CD4-positive, alpha-beta T cell treated with Interleukin-6 for 4 hours (primary cell): ENCODE measurements around the gene PTPRN2.
"Not testable (repeated sequence)": the region's sequence is repeated elsewhere in the genome, so short reads cannot be mapped to it uniquely, and the experiment has no call there.

ENCODE experiments used
- DNase-seq: peaks from one replicate; pipeline ENCODE4 v3.0.0-alpha.2; 2020; ENCODE audit warnings: mixed read lengths

Gene PTPRN2

GRCh38 chr7:158508802-158509385, 78.7 kb downstream of the PTPRN2 start:
- no peak for DNase-seq

- DNase-seq = not testable (repeated sequence)
Measured at GRCh38 chr7:158508321-158508720, 79.3 kb downstream of the PTPRN2 start.

- DNase-seq = no peak
Measured at GRCh38 chr7:158507917-158508316, 79.7 kb downstream of the PTPRN2 start.

GRCh38 chr7:158507175-158507574, 80.4 kb downstream of the PTPRN2 start:
- DNase-seq = not testable (repeated sequence)

GRCh38 chr7:158506626-158507025, 81.0 kb downstream of the PTPRN2 start:
- DNase-seq = no peak

GRCh38 chr7:158505683-158506082, 81.9 kb downstream of the PTPRN2 start:
- no peak for DNase-seq

GRCh38 chr7:158502068-158502750, 85.4 kb downstream of the PTPRN2 start:
- no peak for DNase-seq

- no peak for DNase-seq
Measured at GRCh38 chr7:158501393-158502067, 86.1 kb downstream of the PTPRN2 start.

- DNase-seq = no peak
Measured at GRCh38 chr7:158500651-158501052, 87.0 kb downstream of the PTPRN2 start.

- no peak for DNase-seq
Measured at GRCh38 chr7:158499082-158499455, 88.6 kb downstream of the PTPRN2 start.

GRCh38 chr7:158498443-158499081, 89.1 kb downstream of the PTPRN2 start:
- DNase-seq = no peak

GRCh38 chr7:158497627-158498026, 90.0 kb downstream of the PTPRN2 start:
- DNase-seq = no peak

GRCh38 chr7:158495786-158496185, 91.8 kb downstream of the PTPRN2 start:
- no peak for DNase-seq

GRCh38 chr7:158495216-158495615, 92.4 kb downstream of the PTPRN2 start:
- DNase-seq = no peak

GRCh38 chr7:158494643-158495042, 93.0 kb downstream of the PTPRN2 start:
- no peak for DNase-seq

GRCh38 chr7:158494162-158494586, 93.4 kb downstream of the PTPRN2 start:
- no peak for DNase-seq

- DNase-seq = no peak
Measured at GRCh38 chr7:158492367-158492764, 95.3 kb downstream of the PTPRN2 start.

GRCh38 chr7:158491094-158491493, 96.5 kb downstream of the PTPRN2 start:
- no peak for DNase-seq

- no peak for DNase-seq
Measured at GRCh38 chr7:158490171-158490782, 97.3 kb downstream of the PTPRN2 start.

- no peak for DNase-seq
Measured at GRCh38 chr7:158489462-158490155, 98.0 kb downstream of the PTPRN2 start.

- no peak for DNase-seq
Measured at GRCh38 chr7:158488181-158488971, 99.2 kb downstream of the PTPRN2 start.
